ENCODE measurements around the gene COX6A2. TPM values are rescaled to one million over a fixed set of nuclear protein-coding genes. Genes with fewer than 3 reads are reported as not detected.

Gene COX6A2
- total RNA-seq, 2 donors from 2014 or later = 743 to 769 TPM

DNA sequence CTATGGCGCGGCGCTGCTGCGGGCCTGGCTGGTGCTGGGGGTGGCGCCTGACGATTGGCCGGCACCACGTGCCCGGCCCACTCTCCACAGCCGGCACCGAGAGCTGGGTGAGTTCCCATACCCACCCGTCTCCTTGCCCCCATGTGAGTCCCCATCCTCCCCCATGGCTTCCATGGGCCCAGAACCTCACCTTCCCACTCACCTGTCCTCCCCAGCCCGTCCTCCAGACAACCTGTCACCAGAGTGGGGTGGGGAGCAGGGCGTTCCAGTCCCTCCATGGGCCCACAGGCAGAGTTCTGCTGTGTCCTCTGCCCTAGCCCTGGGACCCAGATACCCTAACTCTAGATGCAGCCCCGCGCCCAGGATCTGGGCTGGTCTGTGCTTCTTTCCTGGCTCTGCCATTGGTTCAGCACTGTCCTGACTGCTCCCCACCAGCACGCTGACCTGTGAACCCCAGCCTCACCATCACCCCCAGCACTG is 36.7 kb upstream of the COX6A2 start:
- DNase-seq (no peak), ATAC-seq (no peak)
- intact Hi-C loops (cut with DNase I) = no loop called here

GRCh38 chr16:31464348-31464769 is 36.2 kb upstream of the COX6A2 start:
- no peak for ATAC-seq
- DNase-seq = no peak
- intact Hi-C loops (cut with DNase I) = no loop called here

DNA sequence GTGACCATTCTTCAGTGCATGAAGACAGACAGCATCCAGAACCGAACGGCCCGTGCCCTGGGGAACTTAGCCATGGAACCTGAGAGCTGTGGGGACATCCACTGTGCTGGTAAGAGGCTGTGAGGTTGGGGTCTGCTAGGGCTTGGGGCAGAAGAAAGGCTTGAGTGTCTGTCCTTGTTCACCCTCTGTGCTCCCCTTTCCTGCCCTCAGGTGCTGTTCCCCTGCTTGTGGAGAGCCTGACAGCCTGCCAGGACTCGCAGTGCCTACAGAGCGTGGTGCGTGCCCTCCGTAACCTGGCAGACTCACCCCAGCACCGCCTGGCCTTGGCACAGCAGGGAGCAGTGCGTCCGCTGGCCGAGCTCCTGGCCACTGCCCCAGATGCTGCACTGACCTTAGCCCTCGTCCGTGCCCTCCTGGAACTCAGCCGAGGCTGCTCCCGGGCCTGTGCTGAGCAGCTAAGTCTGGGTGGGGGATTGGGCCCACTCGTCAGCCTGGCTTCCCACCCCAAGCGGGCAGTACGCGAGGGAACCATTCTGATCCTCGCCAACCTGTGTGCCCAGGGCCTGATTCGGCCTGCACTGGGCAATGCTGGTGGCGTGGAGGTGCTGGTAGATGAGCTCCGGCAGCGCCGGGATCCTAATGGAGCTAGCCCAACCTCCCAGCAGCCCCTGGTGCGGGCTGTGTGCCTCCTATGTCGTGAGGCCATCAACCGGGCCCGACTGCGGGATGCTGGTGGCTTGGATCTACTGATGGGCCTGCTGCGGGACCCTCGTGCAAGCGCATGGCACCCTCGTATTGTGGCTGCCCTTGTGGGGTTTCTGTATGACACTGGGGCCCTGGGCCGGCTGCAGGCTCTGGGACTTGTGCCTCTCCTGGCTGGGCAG is 34.0 kb upstream of the COX6A2 start:
- intact Hi-C loops (cut with DNase I) = no loop called here
- DNase-seq (no peak), ATAC-seq (no peak)

- DNase-seq = no peak
- no peak for ATAC-seq
- intact Hi-C loops (cut with DNase I) = no loop called here
These were observed 33.2 kb upstream of the COX6A2 start for GRCh38 chr16:31461201-31461920.

DNA sequence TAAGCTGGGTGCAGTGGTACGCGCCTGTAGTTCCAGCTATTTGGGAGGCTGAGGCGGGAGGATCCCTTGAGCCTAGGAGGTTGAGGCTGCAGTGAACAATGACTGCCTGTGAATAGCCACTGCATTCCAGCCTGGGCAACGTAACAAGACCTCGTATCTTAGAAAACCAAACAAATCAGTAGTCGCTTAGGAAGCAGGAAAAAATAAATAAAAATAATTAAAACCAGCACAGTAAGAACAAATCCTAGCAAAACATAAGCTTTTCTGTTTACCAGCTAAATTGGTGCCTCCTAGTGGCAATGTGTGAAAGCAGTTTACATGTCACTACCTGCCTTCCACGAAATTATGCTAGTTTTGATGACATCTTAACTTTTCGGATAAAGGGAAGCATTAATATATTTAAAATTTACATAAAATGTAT is 32.4 kb upstream of the COX6A2 start:
- intact Hi-C loops (cut with DNase I) = no loop called here
- DNase-seq = no peak
- ATAC-seq = no peak

- peak; percentile 91 for ATAC-seq
- intact Hi-C loops (cut with DNase I) = loop anchor here in 1 of 2 donors (10.0 kb wide), 1 partner anchor 405 kb away; no protein-coding TSS in a partner anchor
- DNase-seq = peak; percentile 100
These were observed 31.8 kb upstream of the COX6A2 start for GRCh38 chr16:31459687-31460581.

GRCh38 chr16:31458844-31459686 is 30.9 kb upstream of the COX6A2 start, which contains the start of gene ARMC5:
Gene ARMC5 (plus strand): TSS chr16:31459501. CDS start chr16:31459525, 24 bp downstream.
- peak; percentile 91 for ATAC-seq
- peak; percentile 98 for DNase-seq
- intact Hi-C loops (cut with DNase I) = loop anchor here in 1 of 2 donors (10.0 kb wide), 1 partner anchor 406 kb away; no protein-coding TSS in a partner anchor

DNA sequence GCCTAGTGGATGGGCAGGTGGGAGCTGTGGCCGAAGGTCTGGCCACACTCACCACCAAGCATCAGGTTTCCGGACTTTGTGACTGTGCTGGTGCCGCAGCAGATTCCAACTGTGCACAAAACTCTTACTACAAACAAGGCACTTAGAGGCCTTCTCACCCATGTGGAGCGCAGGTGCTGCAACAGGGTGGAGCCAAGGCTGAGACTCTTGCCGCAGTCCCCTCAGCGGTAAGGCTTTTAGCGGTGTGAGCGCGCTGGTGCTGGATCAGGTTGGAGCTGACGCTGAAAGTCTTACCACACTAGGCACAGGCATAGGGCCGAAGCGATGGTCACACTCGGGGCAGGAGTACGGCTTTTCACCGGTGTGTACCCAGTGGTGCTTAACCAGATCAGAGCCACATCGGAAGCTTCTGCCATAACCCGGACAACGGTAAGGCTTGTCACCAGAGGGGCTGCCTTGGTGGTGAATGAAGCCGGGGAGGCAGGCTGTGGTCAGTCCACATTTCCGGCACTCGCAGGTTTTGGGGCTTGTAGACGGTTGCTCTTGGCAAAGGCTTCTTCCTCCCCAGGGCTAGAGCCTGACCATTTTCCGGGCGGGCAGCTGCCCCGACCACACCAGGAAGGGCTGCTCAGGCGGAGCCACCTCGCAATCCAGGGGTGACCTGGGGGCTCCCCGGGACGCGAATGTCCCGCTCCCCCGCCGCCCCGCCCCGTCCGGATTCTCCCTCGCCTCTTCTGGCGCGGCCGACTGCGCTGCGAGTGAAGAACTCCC is 30.1 kb upstream of the COX6A2 start:
- DNase-seq (peak; percentile 75), ATAC-seq (peak; percentile 2 to 4)
- intact Hi-C loops (cut with DNase I) = loop anchor here in 1 of 2 donors (10.0 kb wide), 1 partner anchor 407 kb away; no protein-coding TSS in a partner anchor

DNA sequence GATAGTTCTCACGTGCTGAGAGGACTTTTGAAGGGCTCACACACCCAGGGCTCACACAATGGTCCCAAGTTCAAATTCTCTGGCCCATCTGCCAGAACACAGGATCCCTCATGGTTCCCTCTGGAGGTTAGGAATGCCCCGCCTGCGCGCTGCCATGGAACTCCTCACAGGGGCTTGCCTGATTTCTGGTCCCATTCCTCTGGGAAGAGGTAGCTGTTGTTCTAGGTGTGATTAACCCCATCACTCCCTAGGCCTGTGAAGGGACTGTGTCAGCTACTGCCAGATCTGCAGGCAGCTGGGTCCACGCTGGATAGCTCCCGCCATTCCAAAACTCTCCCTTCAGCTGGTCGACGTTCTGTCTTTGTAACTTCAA is 28.8 kb upstream of the COX6A2 start:
- no peak for DNase-seq
- intact Hi-C loops (cut with DNase I) = loop anchor here in 1 of 2 donors (10.0 kb wide), 1 partner anchor 408 kb away; no protein-coding TSS in a partner anchor
- ATAC-seq = no peak

DNA sequence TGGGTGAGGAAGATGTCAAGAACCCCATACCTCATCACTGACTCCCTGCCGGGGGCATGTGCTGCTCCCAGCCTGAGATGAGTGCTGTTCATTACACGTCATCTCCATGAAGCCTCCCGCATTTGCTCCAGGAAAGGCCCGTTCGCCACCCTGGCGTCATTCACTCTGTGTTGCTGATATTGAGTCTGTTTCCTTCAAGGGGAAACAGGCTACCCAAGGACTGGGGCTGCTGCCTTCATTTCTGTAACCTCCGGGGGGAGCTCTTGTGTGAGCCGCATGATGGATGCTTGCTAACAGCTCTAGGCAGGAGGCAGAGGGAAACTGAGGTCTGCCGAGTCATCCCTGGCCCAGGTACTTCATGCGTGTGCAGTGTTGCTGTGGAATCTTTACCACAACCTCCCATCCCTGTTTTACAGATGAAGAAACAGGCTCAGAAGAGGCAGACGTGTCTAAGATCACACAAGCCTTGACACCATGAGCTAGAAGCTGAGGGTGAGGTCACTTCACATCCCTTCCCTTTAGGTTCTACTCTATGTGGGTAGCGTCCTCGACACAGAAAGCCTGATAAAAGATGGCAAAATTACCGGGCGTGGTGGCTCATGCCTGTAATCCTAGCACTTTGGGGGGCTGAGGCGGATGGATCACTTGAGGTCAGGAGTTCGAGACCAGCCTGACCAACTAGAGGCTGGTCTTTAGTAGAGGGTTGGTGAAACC is 27.6 kb upstream of the COX6A2 start:
- intact Hi-C loops (cut with DNase I) = loop anchor here in 1 of 2 donors (10.0 kb wide), 1 partner anchor 409 kb away; no protein-coding TSS in a partner anchor
- no peak for DNase-seq

DNA sequence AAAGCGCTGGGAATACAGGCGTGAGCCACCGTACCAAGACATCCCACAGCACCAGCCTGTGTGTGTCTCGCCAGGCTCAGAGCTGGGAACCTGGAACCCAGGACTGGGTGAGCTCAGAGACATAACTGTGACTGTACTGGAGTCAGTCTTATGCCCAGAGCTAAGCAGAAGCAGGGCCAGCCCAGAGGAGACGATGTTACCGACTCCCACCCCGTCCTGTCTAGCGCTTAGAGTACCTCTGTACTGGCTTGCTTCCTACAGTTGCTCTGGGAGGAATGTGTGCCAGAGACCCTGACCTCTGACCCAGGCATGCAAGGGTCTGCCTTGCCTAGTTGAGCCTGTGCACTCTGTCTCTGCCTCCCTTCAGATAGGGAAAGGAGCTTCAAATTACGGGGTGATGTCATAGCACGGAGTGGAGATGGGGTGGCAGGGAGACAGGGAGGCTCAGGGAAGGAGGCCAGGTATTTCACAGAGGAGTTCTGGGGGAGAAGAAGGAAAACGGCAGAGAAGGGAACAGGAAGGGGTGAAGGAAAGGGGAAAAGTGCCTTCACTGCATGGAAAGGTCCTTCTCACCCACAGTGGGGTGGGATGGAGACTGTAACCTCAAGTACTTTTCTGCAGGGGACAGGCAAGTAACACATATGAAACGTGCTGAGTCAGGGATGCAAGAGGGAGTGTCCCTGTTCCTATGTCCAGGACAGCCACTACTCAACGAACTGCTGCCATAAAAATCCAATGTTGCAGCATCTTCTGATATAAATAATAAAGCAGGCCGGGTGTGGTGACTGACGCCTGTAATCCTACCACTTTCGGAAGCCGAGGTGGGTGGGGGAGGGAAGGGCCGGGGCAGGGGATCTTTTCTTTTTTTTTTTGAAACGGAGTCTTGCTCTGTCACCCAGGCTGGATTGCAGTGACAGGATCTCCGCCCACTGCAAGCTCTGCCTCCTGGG is 25.4 kb upstream of the COX6A2 start:
- peak; percentile 62 for DNase-seq
- intact Hi-C loops (cut with DNase I) = loop anchor here in 1 of 2 donors (10.0 kb wide), 1 partner anchor 411 kb away; no protein-coding TSS in a partner anchor
- peak; percentile 17 to 27 for ATAC-seq

More for the DNA sequence above, 27.6 kb upstream of the COX6A2 start:
- no peak for ATAC-seq

DNA sequence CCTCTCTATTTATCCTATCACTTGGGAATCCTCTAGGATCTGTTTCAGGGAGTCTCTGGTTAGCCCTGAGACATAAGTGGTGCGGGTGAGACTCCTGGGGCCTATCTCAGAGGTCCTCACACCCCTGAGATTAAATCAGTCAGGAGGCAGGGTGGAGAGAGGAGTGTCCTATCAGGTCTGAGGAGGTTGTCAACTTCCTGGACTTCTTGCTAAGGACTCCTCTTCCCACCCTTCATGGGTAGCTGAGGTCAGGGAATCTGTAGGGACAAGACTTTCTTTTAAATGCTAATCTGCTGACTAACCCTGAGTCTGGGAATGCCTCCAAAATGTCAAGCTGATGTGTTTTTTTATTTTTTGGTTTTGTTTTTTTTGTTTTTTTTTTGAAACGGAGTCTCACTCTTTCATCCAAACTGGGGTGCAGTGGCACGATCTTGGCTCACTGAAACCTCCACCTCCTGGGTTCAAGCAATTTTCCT is 24.5 kb upstream of the COX6A2 start:
- intact Hi-C loops (cut with DNase I) = loop anchor here in 1 of 2 donors (10.0 kb wide), 1 partner anchor 412 kb away; no protein-coding TSS in a partner anchor
- ATAC-seq = peak; percentile 49 to 75
- DNase-seq = no peak

- peak; percentile 71 to 79 for ATAC-seq
- intact Hi-C loops (cut with DNase I) = loop anchor here in 1 of 2 donors (10.0 kb wide), 1 partner anchor 413 kb away; no protein-coding TSS in a partner anchor
- DNase-seq = peak; percentile 66
These were observed 23.7 kb upstream of the COX6A2 start for GRCh38 chr16:31451681-31452351.

- ATAC-seq = no peak
- intact Hi-C loops (cut with DNase I) = loop anchor here in 1 of 2 donors (10.0 kb wide), 1 partner anchor 414 kb away; no protein-coding TSS in a partner anchor
- no peak for DNase-seq
These were observed 23.0 kb upstream of the COX6A2 start for GRCh38 chr16:31451201-31451600.

All from left cardiac atrium (tissue), 4 donors.